K562 (cell line): Measurements from ENCODE around the gene TOR1A. TPM values are rescaled to one million over a fixed set of nuclear protein-coding genes. Genes with fewer than 3 reads are reported as not detected.

Experiments
- ATF4 ChIP-seq: fragments of 450-650 bp; formaldehyde crosslinking; IDR thresholded peaks from 2 replicates; pipeline ENCODE4 v1.4.0; 2022; ENCODE audit warnings: mild to moderate bottlenecking, moderate library complexity
- CCNT2 ChIP-seq: IDR thresholded peaks from 2 replicates; pipeline ENCODE4 v1.6.1; 2011; ENCODE audit warnings: borderline replicate concordance, low read depth, mild to moderate bottlenecking, moderate library complexity, mixed read lengths, low read length; ENCODE audit not compliant: insufficient read length; ENCODE audit errors: extremely low read depth
- CTBP1 ChIP-seq: fragments of 450-650 bp; IDR thresholded peaks from 2 replicates; pipeline ENCODE4 v1.6.1; 2016; ENCODE audit warnings: borderline replicate concordance
- DDX20 ChIP-seq: fragments of 450-650 bp; IDR thresholded peaks from 2 replicates; pipeline ENCODE4 v1.6.1; 2016; ENCODE audit warnings: missing genetic modification characterization, low read depth, mild to moderate bottlenecking, missing compliant biosample characterization, moderate library complexity
- FOXK2 ChIP-seq, 2 experiments: fragments of 450-650 bp; IDR thresholded peaks in 1 of 2; conservative IDR thresholded peaks in 1 of 2; 2 replicates each; pipeline ENCODE4 v1.6.1; 2016; ENCODE audit warnings: low read depth in 2 of 2, mild to moderate bottlenecking in 1 of 2
- HDAC1 ChIP-seq, 2 experiments: fragments of 450-650 bp; IDR thresholded peaks; 2 replicates each; pipeline ENCODE4 v1.6.1; 2016 to 2017; ENCODE audit warnings: inconsistent platforms in 1 of 2, mild to moderate bottlenecking in 1 of 2, moderate library complexity in 1 of 2
- HOXB6 ChIP-seq: fragments of 250-450 bp; sonication (Bioruptor Pico); IDR thresholded peaks from 2 replicates; pipeline ENCODE4 v1.5.1; 2022; ENCODE audit warnings: mild to moderate bottlenecking, borderline replicate concordance
- MAFF ChIP-seq: IDR thresholded peaks from 2 replicates; pipeline ENCODE4 v1.6.1; 2012; ENCODE audit warnings: low read length, improper control_type of control experiment
- MAX ChIP-seq: sonication (generic); formaldehyde crosslinking; IDR thresholded peaks from 2 replicates; pipeline ENCODE4 v1.9.0; 2022; ENCODE audit warnings: mild to moderate bottlenecking, missing genetic modification reagents
- MYC ChIP-seq, 2 experiments: fragments of 250-450 bp in 1 of 2; sonication (Bioruptor Pico) in 1 of 2; IDR thresholded peaks; 2 replicates each; pipeline versions ENCODE4 v1.5.1 to v1.6.1; 2012 to 2021; ENCODE audit warnings: low read depth in 2 of 2, borderline replicate concordance in 1 of 2, improper control_type of control experiment in 1 of 2, low read length in 1 of 2, mild to moderate bottlenecking in 1 of 2, moderate library complexity in 1 of 2
- PCBP2 ChIP-seq: fragments of 200-400 bp; formaldehyde crosslinking; IDR thresholded peaks from 2 replicates; pipeline ENCODE4 v1.6.1; 2018; ENCODE audit warnings: low read length, low read depth, mild to moderate bottlenecking, moderate library complexity; ENCODE audit not compliant: poor library complexity, severe bottlenecking
- PYGO2 ChIP-seq: fragments of 450-650 bp; IDR thresholded peaks from 2 replicates; pipeline ENCODE4 v1.6.1; 2016; ENCODE audit warnings: mild to moderate bottlenecking, missing genetic modification characterization, moderate library complexity, missing compliant biosample characterization
- SRSF1 ChIP-seq: fragments of 200-400 bp; formaldehyde crosslinking; IDR thresholded peaks from 2 replicates; pipeline ENCODE4 v1.6.1; 2017; ENCODE audit warnings: mild to moderate bottlenecking, low read depth, low read length, moderate library complexity
- TSC22D4 ChIP-seq: fragments of 450-650 bp; IDR thresholded peaks from 2 replicates; pipeline ENCODE4 v1.6.1; 2016; ENCODE audit warnings: missing genetic modification characterization, missing biosample characterization, control low read depth
- WHSC1 ChIP-seq: IDR thresholded peaks from one replicate; pipeline ENCODE4 v1.6.1; 2012; ENCODE audit warnings: low read length, control low read depth, inconsistent platforms
- XRCC3 ChIP-seq: fragments of 450-650 bp; IDR thresholded peaks from 2 replicates; pipeline ENCODE4 v1.6.1; 2017; ENCODE audit warnings: mild to moderate bottlenecking, moderate library complexity
- ZNF212 ChIP-seq: fragments of 450-650 bp; formaldehyde crosslinking; IDR thresholded peaks from 2 replicates; pipeline ENCODE4 v1.4.0; 2020; ENCODE audit warnings: mild to moderate bottlenecking
- ZNF282 ChIP-seq: sonication (generic); formaldehyde crosslinking; IDR thresholded peaks from 2 replicates; pipeline ENCODE4 v1.8.1; 2023; ENCODE audit warnings: missing genetic modification reagents
- ZNF316 ChIP-seq: fragments of 450-650 bp; IDR thresholded peaks from 2 replicates; pipeline ENCODE4 v1.6.1; 2016
- ZNF785 ChIP-seq: fragments of 250-450 bp; sonication (Bioruptor Pico); IDR thresholded peaks from 2 replicates; pipeline ENCODE4 v1.4.0; 2020; ENCODE audit warnings: mild to moderate bottlenecking
- polyA plus RNA-seq, 8 experiments: library from polyadenylated mRNA; depleted of rRNA in 4 of 8; stranded (reverse) in 5 of 8; unstranded in 3 of 8; fragments of >200 nt; fragmentation: Nextera tagmentation in 2 of 8; fragmentation: Illumina TruSeq in 1 of 8; extraction: Ambion mirVana in 2 of 8; extraction: Trizol in 1 of 8; gene quantifications; 2 replicates each; pipeline versions ENCODE4 v1.2.1 to v1.2.3, GENCODE V29; 2011 to 2014; ENCODE audit warnings: inconsistent platforms in 1 of 8, missing spikeins in 1 of 8
- total RNA-seq, 7 experiments: library from RNA; depleted of rRNA in 6 of 7; stranded (reverse); fragments of >200 nt in 6 of 7; fragmentation: Illumina TruSeq in 2 of 7; extraction: Trizol in 2 of 7; gene quantifications; 2 replicates each; pipeline versions ENCODE4 v1.2.1 to v1.2.3, GENCODE V29; 2011 to 2021; ENCODE audit warnings: low replicate concordance in 1 of 7
- TF ChIP-seq, protein P1 (sequence below): sonication (generic); formaldehyde crosslinking; IDR thresholded peaks from 2 replicates; pipeline ENCODE4 v1.5.0; 2020; ENCODE audit warnings: missing genetic modification reagents
- TF ChIP-seq, protein P2 (sequence below), 2 experiments: IDR thresholded peaks; 2 replicates each; pipeline ENCODE4 v1.6.1; 2011; ENCODE audit warnings: borderline replicate concordance in 1 of 2, control low read depth in 1 of 2, low read depth in 1 of 2, low read length in 1 of 2, mild to moderate bottlenecking in 1 of 2, mixed read lengths in 1 of 2, moderate library complexity in 1 of 2; ENCODE audit not compliant: insufficient read depth in 1 of 2, insufficient read length in 1 of 2, poor library complexity in 1 of 2, severe bottlenecking in 1 of 2; ENCODE audit errors: extremely low read depth in 1 of 2
- TF ChIP-seq, protein P3 (sequence below): fragments of 450-650 bp; formaldehyde crosslinking; IDR thresholded peaks from 2 replicates; pipeline ENCODE4 v1.4.0; 2022; ENCODE audit warnings: missing genetic modification characterization
- TF ChIP-seq, protein P4 (sequence below): fragments of 250-450 bp; sonication (Bioruptor Pico); IDR thresholded peaks from 2 replicates; pipeline ENCODE4 v1.8.0; 2021; ENCODE audit warnings: borderline replicate concordance, mild to moderate bottlenecking, moderate library complexity; ENCODE audit not compliant: poor library complexity, severe bottlenecking

The TOR1A gene
- total and polyA plus RNA-seq, 9 of the 15 experiments (the other 6 are each of a cell fraction or from before 2014, with no cell fraction given), result 4.5 to 85.8 (median 51.3) TPM

GRCh38 chr9:129857207-129857606 lies 33.3 kb upstream of the TOR1A start (continued):
- TF ChIP-seq PCBP2 (no peak), ZNF316 (no peak), MAX (CRISPR knock-in tag) (peak; percentile 68), PYGO2 (0 out of 2 replicates have a peak, but pooled peaks have one; percentile 40), TSC22D4 (tag) (no peak), HOXB6 (CRISPR knock-in tag) (no peak), ZNF212 (CRISPR knock-in tag) (no peak), ZNF785 (CRISPR knock-in tag) (no peak), WHSC1 (no peak), HDAC1 (IDR thresholded peaks at IDR 0.05) (peak in 1 of 2 experiments; percentile 26; a peak in 1 of 4 replicates), SRSF1 (no peak), CCNT2 (no peak), FOXK2 (conservative IDR thresholded peaks at IDR 0.05 in 1 of 2, IDR thresholded peaks at IDR 0.05 in 1 of 2; ENCODE audit: low read depth in 2 of 2) (no peak), DDX20 (tag) (no peak), ZNF282 (CRISPR knock-in tag) (no peak), MYC (IDR thresholded peaks at IDR 0.05; ENCODE audit: low read depth, low read length) (peak; percentile 73; the same call in 1 of the 2 replicates), MYC (CRISPR knock-in tag; IDR thresholded peaks at IDR 0.05; ENCODE audit: borderline replicate concordance, low read depth) (peak; percentile 37; the same call in 1 of the 2 replicates), MAFF (no peak), ATF4 (no peak), CTBP1 (no peak), XRCC3 (no peak)
- TF ChIP-seq, protein P1, sequence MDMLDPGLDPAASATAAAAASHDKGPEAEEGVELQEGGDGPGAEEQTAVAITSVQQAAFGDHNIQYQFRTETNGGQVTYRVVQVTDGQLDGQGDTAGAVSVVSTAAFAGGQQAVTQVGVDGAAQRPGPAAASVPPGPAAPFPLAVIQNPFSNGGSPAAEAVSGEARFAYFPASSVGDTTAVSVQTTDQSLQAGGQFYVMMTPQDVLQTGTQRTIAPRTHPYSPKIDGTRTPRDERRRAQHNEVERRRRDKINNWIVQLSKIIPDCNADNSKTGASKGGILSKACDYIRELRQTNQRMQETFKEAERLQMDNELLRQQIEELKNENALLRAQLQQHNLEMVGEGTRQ (CRISPR knock-in tag), result no peak
- TF ChIP-seq, protein P2, sequence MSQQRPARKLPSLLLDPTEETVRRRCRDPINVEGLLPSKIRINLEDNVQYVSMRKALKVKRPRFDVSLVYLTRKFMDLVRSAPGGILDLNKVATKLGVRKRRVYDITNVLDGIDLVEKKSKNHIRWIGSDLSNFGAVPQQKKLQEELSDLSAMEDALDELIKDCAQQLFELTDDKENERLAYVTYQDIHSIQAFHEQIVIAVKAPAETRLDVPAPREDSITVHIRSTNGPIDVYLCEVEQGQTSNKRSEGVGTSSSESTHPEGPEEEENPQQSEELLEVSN (IDR thresholded peaks at IDR 0.05; ENCODE audit: borderline replicate concordance in 1 of 2, extremely low read depth in 1 of 2, insufficient read depth in 1 of 2, insufficient read length in 1 of 2, low read depth in 1 of 2, low read length in 1 of 2, poor library complexity in 1 of 2, severe bottlenecking in 1 of 2), result peak in 1 of 2 experiments; percentile 46
- TF ChIP-seq, protein P3, sequence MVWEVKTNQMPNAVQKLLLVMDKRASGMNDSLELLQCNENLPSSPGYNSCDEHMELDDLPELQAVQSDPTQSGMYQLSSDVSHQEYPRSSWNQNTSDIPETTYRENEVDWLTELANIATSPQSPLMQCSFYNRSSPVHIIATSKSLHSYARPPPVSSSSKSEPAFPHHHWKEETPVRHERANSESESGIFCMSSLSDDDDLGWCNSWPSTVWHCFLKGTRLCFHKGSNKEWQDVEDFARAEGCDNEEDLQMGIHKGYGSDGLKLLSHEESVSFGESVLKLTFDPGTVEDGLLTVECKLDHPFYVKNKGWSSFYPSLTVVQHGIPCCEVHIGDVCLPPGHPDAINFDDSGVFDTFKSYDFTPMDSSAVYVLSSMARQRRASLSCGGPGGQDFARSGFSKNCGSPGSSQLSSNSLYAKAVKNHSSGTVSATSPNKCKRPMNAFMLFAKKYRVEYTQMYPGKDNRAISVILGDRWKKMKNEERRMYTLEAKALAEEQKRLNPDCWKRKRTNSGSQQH (CRISPR knock-in tag), result no peak
- TF ChIP-seq, protein P4, sequence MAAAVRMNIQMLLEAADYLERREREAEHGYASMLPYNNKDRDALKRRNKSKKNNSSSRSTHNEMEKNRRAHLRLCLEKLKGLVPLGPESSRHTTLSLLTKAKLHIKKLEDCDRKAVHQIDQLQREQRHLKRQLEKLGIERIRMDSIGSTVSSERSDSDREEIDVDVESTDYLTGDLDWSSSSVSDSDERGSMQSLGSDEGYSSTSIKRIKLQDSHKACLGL (CRISPR knock-in tag), result no peak
